HepG2 (cell line): ENCODE measurements around the gene GOLGA3. TPM values are rescaled to one million over a fixed set of nuclear protein-coding genes. Genes with fewer than 3 reads are reported as not detected.

ENCODE experiments used
- CEBPB ChIP-seq: IDR thresholded peaks from 2 replicates; pipeline ENCODE4 v1.6.1; 2011; ENCODE audit warnings: low read depth, low read length, improper control_type of control experiment, borderline replicate concordance
- ESRRA ChIP-seq: sonication (generic); formaldehyde crosslinking; IDR thresholded peaks from 2 replicates; pipeline ENCODE4 v1.5.1; 2020; ENCODE audit warnings: mild to moderate bottlenecking, low read depth, missing genetic modification reagents
- HMG20A ChIP-seq: IDR thresholded peaks from 2 replicates; pipeline ENCODE4 v1.6.1; 2016; ENCODE audit warnings: borderline replicate concordance
- HNF4A ChIP-seq: sonication (generic); formaldehyde crosslinking; IDR thresholded peaks from 2 replicates; pipeline ENCODE4 v1.4.0; 2020; ENCODE audit warnings: missing genetic modification reagents
- MIER3 ChIP-seq: IDR thresholded peaks from 2 replicates; pipeline ENCODE4 v1.6.1; 2016; ENCODE audit warnings: missing compliant biosample characterization, borderline replicate concordance
- NAIF1 ChIP-seq: sonication (generic); formaldehyde crosslinking; IDR thresholded peaks from 2 replicates; pipeline ENCODE4 v1.5.0; 2020; ENCODE audit warnings: mild to moderate bottlenecking, missing genetic modification reagents, borderline replicate concordance
- NBN ChIP-seq: fragments of 450-650 bp; conservative IDR thresholded peaks from 2 replicates; pipeline ENCODE4 v1.6.1; 2017
- NONO ChIP-seq, 2 experiments: fragments of 450-650 bp in 1 of 2; sonication (generic) in 1 of 2; formaldehyde crosslinking in 1 of 2; IDR thresholded peaks in 1 of 2; conservative IDR thresholded peaks in 1 of 2; 2 replicates each; pipeline versions ENCODE4 v1.6.1 to v1.8.0; 2017 to 2022; ENCODE audit warnings: mild to moderate bottlenecking in 1 of 2, missing genetic modification reagents in 1 of 2, moderate library complexity in 1 of 2
- PAF1 ChIP-seq: IDR thresholded peaks from 2 replicates; pipeline ENCODE4 v1.6.1; 2016; ENCODE audit warnings: missing genetic modification reagents, missing compliant biosample characterization
- RNF219 ChIP-seq: sonication (generic); formaldehyde crosslinking; IDR thresholded peaks from 2 replicates; pipeline ENCODE4 v1.5.0; 2020; ENCODE audit warnings: mild to moderate bottlenecking, missing genetic modification reagents
- SUZ12 ChIP-seq: fragments of 150-350 bp; IDR thresholded peaks from 2 replicates; pipeline ENCODE4 v1.6.1; 2014; ENCODE audit warnings: low read depth, low read length
- TEAD3 ChIP-seq: optimal IDR thresholded peaks from 2 replicates; pipeline ENCODE3; 2016; ENCODE audit warnings: borderline replicate concordance
- U2AF1 ChIP-seq: fragments of 200-400 bp; formaldehyde crosslinking; optimal IDR thresholded peaks from 2 replicates; pipeline ENCODE3; 2017; ENCODE audit warnings: mild to moderate bottlenecking, low read depth, low read length
- ZBTB2 ChIP-seq: sonication (generic); formaldehyde crosslinking; IDR thresholded peaks from 2 replicates; pipeline ENCODE4 v1.8.0; 2022; ENCODE audit warnings: low read depth, missing genetic modification reagents
- ZFAT ChIP-seq: sonication (generic); formaldehyde crosslinking; conservative IDR thresholded peaks from 2 replicates; pipeline ENCODE4 v1.8.1; 2023; ENCODE audit warnings: missing genetic modification reagents, inconsistent platforms
- ZNF317 ChIP-seq: sonication (generic); formaldehyde crosslinking; IDR thresholded peaks from 2 replicates; pipeline ENCODE4 v1.5.0; 2020; ENCODE audit warnings: mild to moderate bottlenecking, missing genetic modification reagents
- ZNF484 ChIP-seq: sonication (generic); formaldehyde crosslinking; IDR thresholded peaks from 2 replicates; pipeline ENCODE4 v1.5.1; 2020; ENCODE audit warnings: mild to moderate bottlenecking, low read depth, missing genetic modification reagents, borderline replicate concordance
- ZNF546 ChIP-seq: sonication (generic); formaldehyde crosslinking; conservative IDR thresholded peaks from 2 replicates; pipeline ENCODE4 v1.8.1; 2023; ENCODE audit warnings: mild to moderate bottlenecking, missing genetic modification reagents
- ZSCAN12 ChIP-seq: sonication (generic); formaldehyde crosslinking; IDR thresholded peaks from 2 replicates; pipeline ENCODE4 v1.9.0; 2021; ENCODE audit warnings: mild to moderate bottlenecking, missing genetic modification reagents
- ZSCAN25 ChIP-seq: sonication (generic); formaldehyde crosslinking; IDR thresholded peaks from 2 replicates; pipeline ENCODE4 v1.8.0; 2022; ENCODE audit warnings: mild to moderate bottlenecking, missing genetic modification reagents
- polyA plus RNA-seq, 8 experiments: library from polyadenylated mRNA; depleted of rRNA in 3 of 8; stranded (reverse) in 7 of 8; unstranded in 1 of 8; fragments of >200 nt; fragmentation: Illumina TruSeq in 4 of 8; extraction: Trizol in 4 of 8; gene quantifications; 2 replicates each; pipeline versions ENCODE4 v1.2.1 to v1.2.3, GENCODE V29; 2011 to 2016; ENCODE audit warnings: low read depth in 4 of 8, missing spikeins in 1 of 8, mixed read lengths in 1 of 8; ENCODE audit not compliant: insufficient read depth in 1 of 8
- total RNA-seq, 5 experiments: library from RNA; depleted of rRNA; stranded (reverse); fragments of >200 nt; fragmentation: Illumina TruSeq; extraction: Trizol; gene quantifications; 2 replicates each; pipeline ENCODE4 v1.2.3, GENCODE V29; 2016; ENCODE audit warnings: low read depth in 1 of 5
- TF ChIP-seq, protein P1 (sequence below): sonication (generic); formaldehyde crosslinking; IDR thresholded peaks from 2 replicates; pipeline ENCODE4 v1.8.1; 2023; ENCODE audit warnings: mild to moderate bottlenecking, missing genetic modification reagents, borderline replicate concordance
- TF ChIP-seq, protein P2 (sequence below): sonication (generic); formaldehyde crosslinking; IDR thresholded peaks from 2 replicates; pipeline ENCODE4 v1.5.1; 2020; ENCODE audit warnings: missing genetic modification reagents, mild to moderate bottlenecking, borderline replicate concordance
- TF ChIP-seq, protein P3 (sequence below): sonication (generic); formaldehyde crosslinking; IDR thresholded peaks from 2 replicates; pipeline ENCODE4 v1.8.0; 2022; ENCODE audit warnings: mild to moderate bottlenecking, missing genetic modification reagents, moderate library complexity

The GOLGA3 gene
- total and polyA plus RNA-seq, 2 of the 13 experiments (the other 11 are each of a cell fraction or from before 2014, with no cell fraction given): 22.0 to 43.0 TPM

- TF ChIP-seq, protein P1, sequence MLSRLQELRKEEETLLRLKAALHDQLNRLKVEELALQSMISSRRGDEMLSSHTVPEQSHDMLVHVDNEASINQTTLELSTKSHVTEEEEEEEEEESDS (CRISPR knock-in tag): no peak
- TF ChIP-seq TEAD3: peak; percentile 31
- no peak for TF ChIP-seq ZNF484
- no peak for TF ChIP-seq PAF1 (CRISPR knock-in tag)
- TF ChIP-seq ZNF317 (CRISPR knock-in tag): peak; percentile 46; the same call in 1 of the 2 replicates
- TF ChIP-seq SUZ12: no peak
- no peak for TF ChIP-seq HMG20A (CRISPR knock-in tag)
- no peak for TF ChIP-seq HNF4A (CRISPR knock-in tag)
- no peak for TF ChIP-seq NONO (IDR thresholded peaks at IDR 0.05)
- peak; percentile 75 for TF ChIP-seq NONO (CRISPR knock-in tag; conservative IDR thresholded peaks at IDR 0.05)
- TF ChIP-seq, protein P2, sequence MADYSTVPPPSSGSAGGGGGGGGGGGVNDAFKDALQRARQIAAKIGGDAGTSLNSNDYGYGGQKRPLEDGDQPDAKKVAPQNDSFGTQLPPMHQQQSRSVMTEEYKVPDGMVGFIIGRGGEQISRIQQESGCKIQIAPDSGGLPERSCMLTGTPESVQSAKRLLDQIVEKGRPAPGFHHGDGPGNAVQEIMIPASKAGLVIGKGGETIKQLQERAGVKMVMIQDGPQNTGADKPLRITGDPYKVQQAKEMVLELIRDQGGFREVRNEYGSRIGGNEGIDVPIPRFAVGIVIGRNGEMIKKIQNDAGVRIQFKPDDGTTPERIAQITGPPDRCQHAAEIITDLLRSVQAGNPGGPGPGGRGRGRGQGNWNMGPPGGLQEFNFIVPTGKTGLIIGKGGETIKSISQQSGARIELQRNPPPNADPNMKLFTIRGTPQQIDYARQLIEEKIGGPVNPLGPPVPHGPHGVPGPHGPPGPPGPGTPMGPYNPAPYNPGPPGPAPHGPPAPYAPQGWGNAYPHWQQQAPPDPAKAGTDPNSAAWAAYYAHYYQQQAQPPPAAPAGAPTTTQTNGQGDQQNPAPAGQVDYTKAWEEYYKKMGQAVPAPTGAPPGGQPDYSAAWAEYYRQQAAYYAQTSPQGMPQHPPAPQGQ: no peak
- no peak for TF ChIP-seq CEBPB
- TF ChIP-seq ZSCAN12: 0 out of 2 replicates have a peak, but pooled peaks have one; percentile 19
- TF ChIP-seq NAIF1 (CRISPR knock-in tag): no peak
- TF ChIP-seq ZBTB2: peak; percentile 93
- no peak for TF ChIP-seq U2AF1
- TF ChIP-seq NBN: no peak
- TF ChIP-seq, protein P3, sequence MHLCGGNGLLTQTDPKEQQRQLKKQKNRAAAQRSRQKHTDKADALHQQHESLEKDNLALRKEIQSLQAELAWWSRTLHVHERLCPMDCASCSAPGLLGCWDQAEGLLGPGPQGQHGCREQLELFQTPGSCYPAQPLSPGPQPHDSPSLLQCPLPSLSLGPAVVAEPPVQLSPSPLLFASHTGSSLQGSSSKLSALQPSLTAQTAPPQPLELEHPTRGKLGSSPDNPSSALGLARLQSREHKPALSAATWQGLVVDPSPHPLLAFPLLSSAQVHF (CRISPR knock-in tag): no peak
- TF ChIP-seq ESRRA (CRISPR knock-in tag): no peak
- TF ChIP-seq ZSCAN25 (CRISPR knock-in tag): peak; percentile 52; the same call in 1 of the 2 replicates
- TF ChIP-seq RNF219 (CRISPR knock-in tag): no peak
- no peak for TF ChIP-seq ZNF546 (CRISPR knock-in tag)
- TF ChIP-seq MIER3 (CRISPR knock-in tag): no peak
- no peak for TF ChIP-seq ZFAT (CRISPR knock-in tag)
Observed at GRCh38 chr12:132761921-132762583, 66.6 kb downstream of the GOLGA3 start (continued).
